HG03103 (cell line): ENCODE data around the gene SOSTDC1.
"Not testable (repeated sequence)": the region's sequence is repeated elsewhere in the genome, so short reads cannot be mapped to it uniquely, and the experiment has no call there.

Source experiments
- ATAC-seq: cut with Tn5 transposase; IDR thresholded peaks from one replicate; pipeline ENCODE4 v1.9.1; 2021; ENCODE audit warnings: low read depth; ENCODE audit not compliant: unreplicated experiment

Gene SOSTDC1

DNA sequence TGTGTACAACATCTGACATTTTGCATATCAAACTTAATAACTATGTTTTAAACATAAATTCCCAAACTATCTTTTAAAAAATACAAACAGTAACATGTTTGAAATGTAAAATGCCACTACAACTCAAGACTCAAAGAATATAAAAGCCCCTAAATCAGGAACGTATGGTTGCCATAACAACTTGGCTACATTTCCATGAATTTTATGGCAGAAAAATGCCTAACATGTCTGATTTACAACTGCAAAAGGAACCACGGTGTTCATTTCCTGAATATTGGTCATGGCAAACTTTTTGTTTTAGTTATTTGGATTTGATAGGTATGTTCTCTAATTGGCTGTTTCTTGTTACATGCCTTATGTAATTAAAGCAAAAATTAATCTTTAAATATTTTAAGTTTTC, 2.0 kb downstream of the SOSTDC1 start:
- ATAC-seq: no peak

DNA sequence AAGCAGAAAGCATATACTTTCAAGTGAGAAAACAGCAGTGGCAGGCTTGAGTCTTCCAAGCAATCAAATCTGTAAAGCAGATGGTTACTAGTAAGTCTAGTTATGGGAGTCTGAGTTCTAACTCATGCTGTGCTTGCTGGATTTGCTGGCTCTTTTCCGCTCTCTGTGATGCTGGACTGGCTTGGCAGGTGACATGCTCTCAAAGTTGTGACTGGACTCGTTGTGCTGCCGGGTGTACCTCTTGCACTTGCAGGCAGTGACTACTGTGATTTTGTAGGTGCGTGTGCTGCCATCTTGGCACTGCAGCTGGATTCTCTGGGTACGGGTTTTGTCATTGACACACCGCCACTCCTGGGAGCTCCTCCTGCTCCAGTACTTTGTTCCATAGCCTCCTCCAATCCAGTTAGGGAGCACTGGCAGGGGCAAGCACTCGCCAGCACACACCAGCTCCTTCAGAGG, 3.1 kb downstream of the SOSTDC1 start:
- no peak for ATAC-seq

DNA sequence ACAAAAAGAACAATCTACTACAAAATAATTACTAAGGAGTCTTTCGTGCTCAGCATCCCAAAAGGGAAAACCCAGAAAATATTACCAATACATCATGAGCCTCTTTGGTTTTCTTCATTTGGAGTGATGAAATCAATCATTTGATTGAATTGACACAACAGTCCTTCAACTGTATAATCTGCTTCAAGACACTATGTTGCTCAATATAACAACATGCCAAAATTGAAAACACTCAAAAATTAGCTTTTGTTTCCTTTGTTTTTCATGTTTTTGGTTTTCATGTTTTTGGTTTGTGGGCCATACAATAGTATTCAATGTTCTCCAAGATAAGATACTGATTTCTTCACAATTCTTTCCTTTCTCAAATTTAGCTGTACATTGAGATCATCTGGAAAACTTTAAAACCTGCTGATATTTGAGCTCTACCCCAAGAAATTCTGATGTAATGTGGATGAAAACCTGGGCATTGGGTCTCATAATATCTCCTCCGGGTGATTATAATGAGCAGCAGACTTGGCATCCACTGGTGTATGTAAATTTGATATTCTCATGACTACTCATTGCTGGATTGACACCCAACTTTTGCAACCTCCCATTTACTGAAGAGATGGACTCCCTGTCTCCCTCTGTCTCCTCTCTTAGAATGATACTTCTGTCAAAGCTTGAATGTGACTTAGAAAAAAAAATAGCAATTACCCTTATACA, 4.6 kb downstream of the SOSTDC1 start:
- no peak for ATAC-seq

DNA sequence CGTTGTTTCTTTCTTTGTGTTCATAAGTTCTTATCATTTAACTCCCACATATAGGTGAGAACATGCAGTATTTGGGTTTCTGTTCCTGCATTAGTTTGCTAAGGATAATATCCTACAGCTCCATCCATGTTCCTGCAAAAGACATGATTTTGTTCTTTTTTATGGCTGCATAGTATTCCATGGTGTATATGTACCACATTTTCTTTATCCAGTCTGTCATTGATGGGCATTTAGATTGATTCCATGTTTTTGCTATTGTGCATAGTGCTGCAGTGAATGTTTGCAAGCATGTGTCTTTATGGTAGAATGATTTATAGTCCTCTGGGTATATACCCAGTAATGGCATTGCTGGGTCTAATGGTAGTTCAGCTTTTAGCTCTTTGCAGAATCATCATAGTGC, 9.2 kb downstream of the SOSTDC1 start:
- not testable (repeated sequence) for ATAC-seq

DNA sequence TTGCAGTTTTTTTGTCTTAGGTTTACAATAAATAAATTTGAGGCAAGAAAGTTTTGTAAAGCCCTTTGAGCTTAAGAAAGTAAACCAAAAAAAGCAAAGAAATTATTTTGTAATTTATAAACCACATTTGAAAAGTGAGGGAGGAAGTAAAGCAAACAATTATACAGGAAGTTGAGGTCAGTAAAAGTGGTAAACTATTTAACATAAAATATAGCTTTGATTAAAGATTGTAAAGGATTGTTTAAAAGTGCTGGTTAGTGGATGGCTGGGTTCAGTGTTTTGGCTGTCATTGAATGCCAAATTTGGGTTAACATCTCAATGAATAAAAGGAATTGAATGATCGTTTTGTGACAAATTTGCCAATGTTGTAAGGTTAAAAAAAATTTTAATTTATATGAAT, 9.9 kb downstream of the SOSTDC1 start:
- ATAC-seq: no peak

DNA sequence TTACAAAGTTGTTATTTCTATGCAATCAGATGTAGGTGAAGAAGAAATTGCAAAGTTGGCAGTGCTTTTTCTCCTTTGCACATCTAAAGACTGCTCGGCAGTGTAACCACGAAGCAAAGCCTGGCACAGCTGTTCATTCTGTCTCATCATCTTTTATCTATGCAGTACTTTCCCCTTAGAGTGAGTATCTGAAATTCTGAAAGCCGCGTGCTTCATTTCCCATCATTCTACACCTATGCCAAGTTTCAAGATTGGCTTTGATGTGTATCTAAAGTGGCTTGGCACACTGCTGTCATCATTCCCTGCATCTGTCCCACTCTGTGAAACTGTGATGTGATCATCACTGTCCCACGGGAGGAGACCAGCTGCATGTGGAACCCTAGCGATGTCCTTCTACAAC, 15.2 kb downstream of the SOSTDC1 start:
- no peak for ATAC-seq

DNA sequence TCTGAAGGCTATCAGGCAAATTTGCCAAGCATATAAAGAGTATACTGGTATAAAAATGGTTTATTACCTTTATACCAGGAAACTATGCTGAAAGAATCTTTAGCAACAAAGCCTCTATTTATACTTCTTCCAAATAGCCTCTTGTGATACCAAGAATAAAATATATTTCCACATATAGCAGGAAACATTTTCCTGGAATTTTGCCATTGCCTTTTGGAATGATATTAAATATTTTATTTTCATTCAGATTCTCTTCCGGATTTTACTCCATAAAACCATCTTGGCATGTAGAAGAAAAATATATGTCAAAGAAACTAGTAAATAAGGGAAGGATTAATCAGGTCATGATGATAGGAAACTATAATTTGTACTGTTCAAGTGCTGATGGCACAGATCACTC, 17.7 kb downstream of the SOSTDC1 start:
- no peak for ATAC-seq

DNA sequence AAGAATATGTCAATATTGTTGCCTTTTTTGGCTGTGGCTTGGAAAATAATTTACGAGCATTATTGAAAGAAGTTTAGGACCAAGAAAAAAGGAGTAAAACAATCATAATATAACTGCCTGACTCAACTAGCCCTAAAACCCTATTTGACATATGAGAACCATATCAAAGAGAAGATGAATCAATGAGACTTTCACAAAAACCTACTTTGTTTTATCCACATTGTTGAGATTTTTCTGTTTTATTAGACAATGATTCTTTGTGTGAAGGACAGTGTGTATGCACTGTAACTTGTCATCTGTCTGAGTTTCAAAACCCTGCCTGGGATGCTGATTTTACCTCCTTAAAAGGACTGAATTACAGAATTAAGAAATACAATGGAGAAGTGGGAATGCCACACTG, 19.0 kb downstream of the SOSTDC1 start:
- ATAC-seq: no peak

DNA sequence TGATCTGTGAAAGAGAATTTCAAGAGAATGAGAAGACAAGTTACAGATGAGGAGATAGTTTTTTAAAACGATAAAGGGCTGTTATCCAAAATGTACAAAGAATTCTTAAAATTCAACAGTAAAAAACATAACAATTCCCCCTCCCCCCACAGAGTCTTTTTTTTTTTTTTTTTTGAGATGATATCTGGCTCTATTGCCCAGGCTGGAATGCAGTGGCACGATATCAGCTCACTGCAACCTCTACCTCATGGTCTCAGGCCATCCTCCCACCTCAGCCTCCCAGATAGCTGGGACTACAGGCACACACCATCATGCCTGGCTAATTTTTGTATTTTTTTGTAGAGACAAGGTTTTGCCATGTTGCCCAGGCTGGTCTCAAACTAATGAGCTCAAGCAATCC, 21.7 kb downstream of the SOSTDC1 start:
- ATAC-seq: not testable (repeated sequence)

DNA sequence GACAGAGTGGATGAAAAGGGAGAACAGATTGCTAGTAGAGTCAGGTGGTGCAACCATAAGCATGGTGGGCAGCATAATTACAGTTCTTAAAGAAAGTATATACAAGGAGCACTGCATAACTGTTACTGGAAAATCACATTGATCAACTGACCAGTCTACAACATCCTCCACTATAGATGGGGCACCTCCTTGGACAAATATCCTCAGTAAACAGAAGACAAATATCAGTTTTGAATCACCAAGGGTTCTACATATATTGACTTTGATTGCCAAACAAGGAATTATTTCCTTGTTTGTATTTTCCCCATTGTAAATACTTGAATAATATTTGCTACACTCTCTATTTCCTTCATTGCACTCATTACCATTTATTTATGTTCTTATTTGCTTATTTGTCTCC, 26.6 kb downstream of the SOSTDC1 start:
- no peak for ATAC-seq

DNA sequence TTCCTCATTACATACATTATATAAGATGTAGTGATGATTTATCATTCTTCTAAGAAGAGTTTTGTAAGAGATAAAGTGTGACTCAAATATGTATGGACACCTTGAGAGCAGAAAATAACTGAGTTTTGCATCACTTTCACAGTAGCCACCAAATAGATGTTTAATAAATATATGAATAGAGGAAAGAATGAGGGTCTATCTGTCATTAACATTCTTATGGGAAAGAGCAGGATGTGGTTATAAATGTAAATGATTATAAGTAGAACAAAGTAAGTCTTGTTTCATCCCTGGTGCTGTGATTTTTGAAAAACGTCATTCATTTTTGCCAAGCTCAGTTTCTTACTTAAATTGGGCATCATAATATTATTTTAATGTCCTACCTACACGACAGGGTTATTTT, 29.2 kb downstream of the SOSTDC1 start:
- no peak for ATAC-seq

DNA sequence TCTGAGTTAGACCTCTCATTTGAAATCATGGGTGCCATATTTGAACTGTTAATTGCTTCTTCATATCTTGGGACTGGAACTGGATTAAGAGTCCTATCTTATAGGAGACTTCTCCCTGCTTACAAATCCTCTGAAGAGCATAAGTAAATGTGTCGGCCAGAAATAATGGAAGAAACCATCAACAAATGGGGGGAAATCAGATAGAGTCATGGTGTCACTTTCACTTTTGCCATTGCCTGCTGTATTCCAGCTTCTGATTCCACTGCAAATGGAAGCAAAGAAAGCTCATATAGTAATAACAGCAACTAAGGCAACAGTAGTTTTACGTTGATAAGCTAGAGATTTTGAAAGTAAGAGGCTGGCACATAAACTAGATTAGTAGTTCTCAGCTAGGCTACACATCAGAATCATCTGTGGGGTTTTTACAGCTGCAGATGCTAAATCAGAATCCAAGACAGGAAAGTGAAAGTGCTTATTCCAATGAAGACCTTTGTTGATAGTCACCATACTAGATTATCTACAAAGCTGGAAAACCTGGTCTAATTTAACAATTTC, 31.9 kb downstream of the SOSTDC1 start:
- no peak for ATAC-seq

DNA sequence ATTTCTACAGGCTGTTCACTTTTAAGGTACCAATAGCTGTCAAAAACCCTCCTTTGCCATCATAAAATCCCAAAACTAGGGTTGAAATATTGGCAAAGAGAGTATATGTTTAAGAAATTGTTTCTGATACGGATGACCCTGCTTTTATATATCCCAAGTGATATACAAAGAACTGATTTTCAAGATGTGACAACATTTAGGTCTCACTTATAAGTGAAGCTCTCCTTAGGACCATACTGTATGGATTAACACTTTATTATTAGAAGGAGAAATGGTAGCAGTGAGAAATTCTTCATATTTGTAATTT, 33.2 kb downstream of the SOSTDC1 start:
- ATAC-seq: no peak

DNA sequence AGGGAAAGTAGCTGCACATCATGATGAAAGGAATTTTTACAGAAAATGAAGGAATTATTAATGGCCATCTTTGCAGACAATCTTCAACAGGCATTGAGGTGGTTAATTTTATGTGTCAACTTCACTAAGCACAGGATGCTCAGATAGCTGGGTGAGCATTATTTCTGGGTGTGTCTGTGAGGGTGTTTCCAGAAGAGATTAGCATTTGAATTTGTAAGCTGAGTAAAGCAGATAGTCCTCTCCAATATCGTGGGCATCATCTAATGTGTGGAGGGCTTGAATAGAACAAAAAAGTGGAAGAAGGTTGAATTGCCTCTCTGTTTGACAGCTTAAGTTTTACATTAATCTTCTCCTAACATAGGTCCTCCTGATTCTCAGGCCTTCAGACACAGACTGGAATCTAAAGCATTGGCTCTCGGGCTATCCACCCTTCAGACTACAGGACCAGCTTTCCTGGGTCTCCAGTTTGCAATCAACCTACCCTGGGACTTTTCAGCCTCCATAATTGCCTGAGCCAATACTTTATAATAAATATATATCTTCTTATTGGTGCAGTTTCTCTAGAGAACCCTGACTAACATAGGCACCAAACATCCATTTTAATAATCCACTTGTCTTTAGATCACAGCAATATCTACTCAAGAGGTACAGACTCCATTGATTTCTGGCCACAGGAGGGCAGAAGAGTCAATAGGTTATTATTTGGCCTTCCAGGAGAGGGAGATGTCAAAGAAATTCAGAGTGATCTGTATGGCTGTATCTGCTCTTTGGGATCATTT, 33.7 kb downstream of the SOSTDC1 start:
- ATAC-seq: peak; percentile 83

DNA sequence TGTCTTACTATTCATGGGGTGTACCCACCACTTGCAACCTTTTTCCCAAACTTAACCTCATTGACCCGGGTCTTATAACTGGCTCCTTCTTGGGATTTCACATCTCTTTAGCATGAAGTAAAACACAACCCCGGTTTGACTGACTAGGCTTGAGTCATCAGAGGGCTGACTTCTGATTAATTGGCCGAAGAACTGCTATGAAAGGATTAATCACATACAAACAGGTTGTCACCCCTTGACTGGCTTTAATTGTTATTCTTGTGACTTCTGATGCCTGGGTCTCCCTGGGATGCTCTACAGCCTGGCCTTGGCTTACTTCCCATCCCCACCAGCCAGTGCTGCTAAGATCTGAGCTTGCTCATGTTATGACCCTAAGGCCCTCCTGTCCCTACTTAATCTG, 35.4 kb downstream of the SOSTDC1 start:
- no peak for ATAC-seq

DNA sequence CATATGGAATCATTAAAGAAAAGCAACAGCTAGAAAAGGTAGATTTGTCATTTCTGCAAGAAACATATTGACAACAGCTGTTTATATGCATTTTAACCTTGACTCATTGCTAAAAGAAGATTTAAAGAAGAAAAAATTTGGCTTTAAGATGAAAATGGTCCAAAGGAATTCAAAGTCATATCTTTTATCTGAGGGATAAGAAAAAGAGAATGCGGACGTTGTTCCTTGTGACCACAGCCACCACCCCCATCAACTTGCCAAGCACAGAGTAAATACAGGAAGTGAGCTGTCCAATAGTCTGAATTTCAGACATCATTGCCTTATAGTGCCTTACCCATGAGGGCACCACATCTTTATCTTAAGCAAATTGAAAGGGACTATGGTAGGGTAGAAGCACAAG, 36.9 kb downstream of the SOSTDC1 start:
- no peak for ATAC-seq

DNA sequence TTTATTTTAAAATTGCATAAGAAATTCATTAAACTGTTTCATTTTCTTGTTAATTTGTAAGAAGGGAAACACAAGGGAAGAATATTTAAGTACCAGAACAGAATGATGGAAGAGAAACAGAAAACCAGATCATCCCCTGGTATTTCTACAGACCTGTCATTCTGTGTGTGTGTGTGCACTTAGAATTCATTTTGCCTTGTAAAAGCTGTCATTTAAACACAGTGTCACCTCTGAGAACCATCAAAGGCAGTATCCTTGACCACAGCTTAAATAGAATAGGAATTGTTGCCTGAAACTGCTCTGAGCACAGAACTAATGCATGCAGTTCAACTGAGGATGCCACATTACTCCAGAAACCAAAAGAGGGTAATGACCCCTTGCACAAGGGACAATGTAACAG, 37.4 kb downstream of the SOSTDC1 start:
- no peak for ATAC-seq

DNA sequence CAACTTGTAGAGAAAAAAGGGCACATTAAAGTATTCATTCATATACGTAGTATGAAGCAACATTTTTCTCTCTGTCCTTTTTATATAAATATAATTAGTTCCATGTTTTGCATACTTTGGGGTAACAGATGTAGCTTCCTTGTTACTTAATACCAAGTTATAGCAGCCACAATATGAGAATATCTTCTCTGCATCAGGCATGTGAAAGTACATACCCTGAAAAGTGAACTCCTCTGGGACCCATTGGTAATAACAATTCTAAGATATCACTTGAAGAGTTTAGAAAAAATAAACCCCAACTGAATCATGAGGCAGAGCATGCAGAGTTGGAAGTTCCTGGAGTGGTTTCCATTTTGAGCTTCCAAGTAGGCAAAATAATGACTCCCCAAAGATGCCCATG, 41.8 kb downstream of the SOSTDC1 start:
- no peak for ATAC-seq

DNA sequence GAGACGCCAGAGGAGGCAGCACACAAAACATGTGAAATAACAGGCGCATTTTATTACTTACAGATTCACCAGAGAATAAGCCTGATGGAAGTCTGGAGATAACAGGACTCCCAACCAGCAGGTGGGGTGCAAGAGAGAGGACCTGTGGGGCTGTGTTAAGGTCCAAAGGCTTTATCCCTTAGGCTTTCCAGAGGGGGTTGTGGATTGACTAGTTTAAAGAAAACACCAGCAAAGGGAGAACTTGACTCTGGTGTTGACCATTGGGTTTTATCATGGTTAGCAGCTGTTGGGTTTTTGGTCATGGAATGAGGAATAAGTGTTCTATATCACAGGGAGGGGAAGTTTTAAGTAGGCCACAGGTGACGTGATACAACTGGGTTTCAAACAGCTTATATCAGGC, 42.6 kb downstream of the SOSTDC1 start:
- ATAC-seq: no peak

DNA sequence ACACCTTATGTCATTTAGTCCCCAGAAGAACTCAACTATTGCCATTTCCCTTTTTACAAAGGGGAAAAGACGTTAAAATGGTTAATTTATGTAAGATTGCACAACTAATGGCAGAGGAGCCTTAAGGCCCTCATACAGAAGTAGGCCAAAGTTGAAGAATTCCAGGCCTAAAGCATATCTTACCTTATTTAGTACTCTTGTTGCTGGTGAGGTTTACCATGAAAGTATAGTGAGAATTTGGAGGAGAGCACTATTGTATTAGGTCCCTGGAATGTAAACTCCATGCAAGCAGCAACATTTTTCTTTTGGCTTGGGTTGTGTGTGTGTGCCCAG, 43.5 kb downstream of the SOSTDC1 start:
- no peak for ATAC-seq

DNA sequence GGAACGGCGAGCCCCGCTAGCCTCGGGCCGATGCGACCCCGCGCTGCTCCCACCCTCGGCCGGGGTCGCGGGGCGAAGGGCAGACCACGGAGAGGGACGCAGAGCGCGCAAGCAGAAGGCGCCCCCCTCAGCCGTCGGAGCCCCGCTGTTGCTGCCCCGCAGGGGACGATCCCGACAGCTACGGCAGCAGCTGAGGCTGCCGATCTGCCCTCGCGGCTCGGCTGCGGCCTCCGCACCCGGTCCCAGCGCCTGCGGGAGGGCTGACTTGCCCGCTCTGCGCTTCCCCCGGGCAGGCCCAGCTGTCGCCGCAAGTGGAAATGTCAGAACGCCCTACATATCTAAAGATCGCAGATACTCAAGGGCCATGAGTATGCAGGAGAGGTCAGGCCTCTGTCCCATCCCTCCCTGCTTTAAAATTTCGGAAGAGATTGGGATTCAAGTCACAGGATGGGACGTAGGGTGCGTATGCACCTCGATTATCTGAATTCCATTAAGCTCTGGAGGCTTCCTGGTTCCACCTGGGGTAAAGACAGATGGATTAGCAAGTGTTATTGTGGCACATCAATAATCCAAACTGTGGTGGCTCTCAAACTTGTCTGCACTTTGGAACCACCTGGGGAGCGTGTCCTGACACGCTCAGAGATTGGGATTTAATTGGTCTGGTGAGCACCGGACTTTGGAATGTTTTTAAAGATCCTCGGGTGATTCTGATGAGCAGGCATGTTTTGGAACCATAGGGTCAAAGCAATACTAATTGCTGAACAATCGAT, 44.0 kb downstream of the SOSTDC1 start, which contains the start of gene CRPPA:
Gene CRPPA (minus strand): TSS at position 206 of the 770 bp plus-strand sequence. CDS start 216 bp downstream, outside the sequence.
- ATAC-seq: peak; percentile 30
